GM21423 (cell line): ENCODE data around the gene IL17B.
"Not testable (repeated sequence)": the region's sequence is repeated elsewhere in the genome, so short reads cannot be mapped to it uniquely, and the experiment has no call there.

Source experiments
- ATAC-seq: cut with Tn5 transposase; IDR thresholded peaks from one replicate; pipeline ENCODE4 v1.9.1; 2021; ENCODE audit warnings: mild to moderate bottlenecking, moderate library complexity; ENCODE audit not compliant: unreplicated experiment

The IL17B gene

GRCh38 chr5:149403923-149404745 is 25.0 kb upstream of the IL17B start:
- no peak for ATAC-seq

- ATAC-seq: no peak
Measured at GRCh38 chr5:149402291-149402690, 23.2 kb upstream of the IL17B start.

GRCh38 chr5:149401051-149401450 is 22.0 kb upstream of the IL17B start:
- no peak for ATAC-seq

- no peak for ATAC-seq
Measured at GRCh38 chr5:149400304-149400703, 21.2 kb upstream of the IL17B start.

GRCh38 chr5:149399775-149400174 is 20.7 kb upstream of the IL17B start:
- no peak for ATAC-seq

GRCh38 chr5:149398747-149399266 is 19.7 kb upstream of the IL17B start:
- ATAC-seq: not testable (repeated sequence)

- no peak for ATAC-seq
Measured at GRCh38 chr5:149397530-149397929, 18.4 kb upstream of the IL17B start.

- not testable (repeated sequence) for ATAC-seq
Measured at GRCh38 chr5:149394996-149395395, 15.9 kb upstream of the IL17B start.

- no peak for ATAC-seq
Measured at GRCh38 chr5:149392718-149393117, 13.6 kb upstream of the IL17B start.

GRCh38 chr5:149391524-149391923 is 12.4 kb upstream of the IL17B start:
- no peak for ATAC-seq

GRCh38 chr5:149391076-149391475 is 12.0 kb upstream of the IL17B start:
- ATAC-seq: not testable (repeated sequence)

- ATAC-seq: no peak
Measured at GRCh38 chr5:149389552-149390495, 10.7 kb upstream of the IL17B start.

- no peak for ATAC-seq
Measured at GRCh38 chr5:149388498-149389190, 9.6 kb upstream of the IL17B start.

- ATAC-seq: no peak
Measured at GRCh38 chr5:149387982-149388381, 8.9 kb upstream of the IL17B start.

GRCh38 chr5:149387081-149387631 is 8.1 kb upstream of the IL17B start:
- no peak for ATAC-seq

- ATAC-seq: no peak
Measured at GRCh38 chr5:149386166-149386565, 7.1 kb upstream of the IL17B start.

GRCh38 chr5:149383399-149383798 is 4.3 kb upstream of the IL17B start:
- no peak for ATAC-seq

- ATAC-seq: no peak
Measured at GRCh38 chr5:149382517-149383220, 3.6 kb upstream of the IL17B start.

- peak; percentile 66 for ATAC-seq
Measured at GRCh38 chr5:149381986-149382338, 2.9 kb upstream of the IL17B start.
